Tibial artery (tissue), 4 donors: ENCODE results near the gene TMC3.
"Not testable (repeated sequence)": the region's sequence is repeated elsewhere in the genome, so short reads cannot be mapped to it uniquely, and the experiment has no call there.

ENCODE experiments used
- DNase-seq, 2 donors: peaks; one replicate each; pipeline ENCODE4 v3.0.0-alpha.2; 2019
- H3K27ac ChIP-seq, 2 donors: fragments of 200-600 bp; sonication (generic) in 1 of 2; 1 replicate in 1 of 2; 2 replicates in 1 of 2; pipeline ENCODE4 v1.5.1; 2018 to 2019; ENCODE audit warnings: mild to moderate bottlenecking in 1 of 2
- H3K27me3 ChIP-seq, 2 donors: fragments of 200-600 bp; sonication (generic) in 1 of 2; one replicate each; pipeline versions ENCODE4 v1.5.1 to v1.6.0; 2016 to 2019
- H3K36me3 ChIP-seq, 3 donors: fragments of 200-600 bp; sonication (generic) in 2 of 3; one replicate each; pipeline ENCODE4 v1.5.1; 2016 to 2019; ENCODE audit warnings: mild to moderate bottlenecking in 2 of 3
- H3K4me1 ChIP-seq, 4 donors: fragments of 200-600 bp; sonication (generic) in 2 of 4; 1 replicate in 3 of 4; 2 replicates in 1 of 4; pipeline ENCODE4 v1.5.1; 2016 to 2019
- H3K4me3 ChIP-seq, 2 donors: fragments of 200-600 bp; sonication (generic) in 1 of 2; 1 replicate in 1 of 2; 2 replicates in 1 of 2; pipeline ENCODE4 v1.5.1; 2018 to 2019; ENCODE audit warnings: mild to moderate bottlenecking in 2 of 2
- H3K9me3 ChIP-seq, 3 donors: fragments of 200-600 bp; sonication (generic) in 1 of 3; one replicate each; pipeline ENCODE4 v1.5.1; 2016 to 2019
- CTCF ChIP-seq, 2 experiments: fragments of 200-600 bp in 1 of 2; fragments of 450-650 bp in 1 of 2; IDR thresholded peaks; one replicate each; pipeline ENCODE4 v1.5.1; 2017 to 2019; ENCODE audit warnings: antibody characterized with exemption in 2 of 2, mild to moderate bottlenecking in 1 of 2, moderate library complexity in 1 of 2
- intact Hi-C: fragments of 100-400 bp; cut with DNase I; formaldehyde crosslinking; loops from one replicate; pipeline ENCODE4 v1.15.0; 2023; ENCODE audit warnings: low total_unique reads

TMC3 gene

GRCh38 chr15:81358248-81358647 lies 15.8 kb downstream of the TMC3 start:
- no peaks in the 10 kb centered on the region for H3K9me3 ChIP-seq
- no peak for DNase-seq
- H3K27me3 ChIP-seq, result peaks cover 0 to 3% of the 10 kb centered on the region in 2 donors
- no peak for TF ChIP-seq CTCF (IDR thresholded peaks at IDR 0.05)
- H3K4me1 ChIP-seq, result no peaks in the 10 kb centered on the region
- H3K27ac ChIP-seq, result no peak overlapping the region
- H3K36me3 ChIP-seq, result no peaks in the 10 kb centered on the region
- no peak overlapping the region for H3K4me3 ChIP-seq
- intact Hi-C loops, result no loop called here

GRCh38 chr15:81357180-81357686 lies 16.8 kb downstream of the TMC3 start:
- Histone ChIP-seq H3K27ac (no peak overlapping the region), H3K36me3 (no peaks in the 10 kb centered on the region), H3K4me3 (no peak overlapping the region), H3K27me3 (peaks cover 0 to 3% of the 10 kb centered on the region in 2 donors), H3K4me1 (no peaks in the 10 kb centered on the region), H3K9me3 (no peaks in the 10 kb centered on the region)
- intact Hi-C loops, result no loop called here
- TF ChIP-seq CTCF (IDR thresholded peaks at IDR 0.05), result no peak
- DNase-seq, result no peak

DNA sequence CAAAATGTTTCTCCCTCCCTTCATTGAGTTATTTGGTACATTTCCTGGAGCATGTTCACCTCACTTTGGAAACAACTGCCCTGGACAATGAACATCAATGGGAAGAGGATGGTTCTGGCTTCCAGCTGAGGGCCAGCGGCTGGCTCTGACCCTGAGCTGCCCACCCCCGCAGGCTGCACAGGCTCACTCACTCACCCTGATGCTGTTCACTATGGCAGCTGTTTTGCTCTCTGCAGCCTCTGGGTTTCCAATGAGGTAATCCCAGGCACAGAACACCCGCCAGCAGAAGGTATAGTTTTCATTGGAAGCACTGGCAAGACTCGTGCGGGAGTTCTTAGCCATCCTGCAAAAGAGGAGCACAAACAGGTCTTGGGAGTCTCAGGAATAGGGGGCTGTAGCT lies 17.8 kb downstream of the TMC3 start:
- no peak overlapping the region for H3K27ac ChIP-seq
- no peaks in the 10 kb centered on the region for H3K4me1 ChIP-seq
- no peak for TF ChIP-seq CTCF (IDR thresholded peaks at IDR 0.05)
- no peak overlapping the region for H3K4me3 ChIP-seq
- no peaks in the 10 kb centered on the region for H3K9me3 ChIP-seq
- DNase-seq, result no peak
- H3K27me3 ChIP-seq, result peaks cover 0 to 3% of the 10 kb centered on the region in 2 donors
- no peaks in the 10 kb centered on the region for H3K36me3 ChIP-seq
- intact Hi-C loops, result no loop called here

DNA sequence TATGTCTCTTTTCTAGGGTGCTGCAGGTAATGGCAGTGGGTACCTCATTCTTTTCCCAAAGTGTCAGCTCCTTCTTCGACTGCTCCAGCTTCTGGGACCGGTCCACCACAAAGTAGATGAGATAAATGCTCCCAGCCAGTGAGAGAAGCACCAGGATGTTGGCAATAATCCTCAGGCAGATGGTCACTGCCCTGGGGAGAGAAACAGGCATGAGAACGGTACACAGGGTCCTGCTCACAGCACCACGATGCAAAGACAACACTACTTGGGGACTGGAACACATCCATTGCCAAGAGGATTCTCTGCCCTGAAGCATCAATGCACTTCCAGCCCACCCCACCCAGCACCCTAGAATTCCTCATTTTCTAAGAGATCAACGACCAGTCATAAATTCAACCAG lies 22.4 kb downstream of the TMC3 start:
- H3K4me3 ChIP-seq, result no peak overlapping the region
- DNase-seq, result no peak
- H3K4me1 ChIP-seq, result no peaks in the 10 kb centered on the region
- intact Hi-C loops, result no loop called here
- no peaks in the 10 kb centered on the region for H3K36me3 ChIP-seq
- no peaks in the 10 kb centered on the region for H3K9me3 ChIP-seq
- no peak for TF ChIP-seq CTCF (IDR thresholded peaks at IDR 0.05)
- H3K27ac ChIP-seq, result no peak overlapping the region
- no peaks in the 10 kb centered on the region for H3K27me3 ChIP-seq

DNA sequence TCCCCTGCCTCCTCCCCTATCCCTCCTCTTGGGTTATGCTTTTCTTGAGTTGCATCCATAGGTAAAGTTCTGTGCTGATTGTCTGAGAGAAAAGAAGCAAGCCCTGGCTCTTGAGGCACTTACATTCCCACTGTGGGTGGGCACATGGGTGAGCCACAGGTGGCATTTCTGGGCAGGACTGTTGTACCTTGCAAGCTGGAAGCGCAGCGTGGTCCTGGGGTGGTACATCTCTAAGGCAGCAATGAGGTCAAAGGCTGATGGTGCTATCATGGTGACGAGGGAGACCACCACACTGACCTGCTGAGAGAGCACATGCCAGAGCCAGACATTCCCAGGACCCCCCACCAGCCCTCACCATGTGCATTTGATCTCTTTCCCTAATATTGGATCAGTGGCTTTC lies 24.7 kb downstream of the TMC3 start:
- intact Hi-C loops, result no loop called here
- TF ChIP-seq CTCF (IDR thresholded peaks at IDR 0.05), result no peak
- Histone ChIP-seq H3K9me3 (no peaks in the 10 kb centered on the region), H3K36me3 (no peaks in the 10 kb centered on the region), H3K27me3 (no peaks in the 10 kb centered on the region), H3K27ac (no peak overlapping the region), H3K4me3 (no peak overlapping the region), H3K4me1 (no peaks in the 10 kb centered on the region)
- DNase-seq, result no peak

GRCh38 chr15:81348691-81349090 lies 25.3 kb downstream of the TMC3 start:
- intact Hi-C loops, result not testable (repeated sequence)

More at GRCh38 chr15:81348691-81349090, 25.3 kb downstream of the TMC3 start:
- H3K27me3 ChIP-seq, H3K4me1 ChIP-seq, H3K9me3 ChIP-seq, H3K4me3 ChIP-seq, DNase-seq, H3K27ac ChIP-seq, H3K36me3 ChIP-seq: not testable (repeated sequence)
